Inflammatory macrophage treated with lipopolysaccharide for 1 hour (primary cell): ENCODE measurements around the gene RIPPLY1.
"Not testable (repeated sequence)": the region's sequence is repeated elsewhere in the genome, so short reads cannot be mapped to it uniquely, and the experiment has no call there.

Experiments used
- DNase-seq, 2 donors: peaks; one replicate each; pipeline ENCODE4 v3.0.0-alpha.2; 2020 to 2022

Gene RIPPLY1

GRCh38 chrX:106905064-106905708, 2.0 kb upstream of the RIPPLY1 start:
- DNase-seq = no peak

DNA sequence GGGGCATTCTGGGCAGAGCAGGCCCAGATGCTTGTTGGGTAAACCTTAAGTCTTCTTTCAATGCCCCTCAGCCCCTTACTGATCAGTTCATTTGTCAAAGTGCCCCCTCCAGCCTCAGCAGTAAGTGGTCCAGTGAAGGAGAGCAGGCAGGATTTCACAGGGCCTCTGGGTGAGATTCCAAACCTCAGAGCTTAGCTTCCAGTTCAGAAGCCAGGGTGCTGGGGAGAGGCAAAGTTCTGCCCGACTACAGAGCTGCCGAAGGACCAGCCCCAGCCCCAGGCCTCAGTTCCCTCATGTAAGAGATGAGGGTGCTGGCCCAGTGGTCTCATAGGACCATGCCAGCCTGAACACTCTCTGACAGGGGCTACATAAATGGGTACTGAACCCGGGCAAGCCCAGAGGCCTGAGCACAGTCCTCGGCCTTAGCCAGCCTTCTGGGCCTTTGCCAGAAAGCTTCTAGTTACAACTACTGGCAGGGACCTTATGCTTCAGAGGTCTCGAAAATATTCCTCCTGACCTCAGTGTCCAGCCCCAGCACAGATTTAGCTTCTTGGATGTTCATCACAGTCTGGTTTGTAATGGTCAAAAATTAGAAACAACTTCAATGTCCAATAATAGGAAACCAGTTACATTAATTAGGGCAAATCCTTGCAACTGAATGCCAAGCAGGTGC, 851 bp upstream of the RIPPLY1 start:
- no peak for DNase-seq

DNA sequence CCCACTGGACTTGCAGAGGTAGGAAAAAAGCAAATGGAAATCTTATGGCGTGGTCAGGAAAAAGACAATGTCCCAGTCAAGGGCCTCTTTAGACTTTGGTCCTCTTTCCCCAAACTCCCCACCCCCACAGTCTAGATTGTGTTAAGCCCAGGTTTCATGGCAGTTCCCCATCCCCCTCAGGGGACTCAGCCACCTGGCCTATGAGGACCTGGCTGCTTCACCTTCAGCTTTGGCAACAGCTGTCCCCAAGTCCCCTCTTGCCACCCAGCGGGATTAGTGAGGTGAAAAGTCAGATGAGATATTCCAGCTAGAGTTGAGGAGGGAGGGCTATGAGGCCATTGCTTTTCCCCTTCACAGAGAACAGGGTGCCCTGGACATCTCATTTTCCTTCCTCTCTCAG, 457 bp downstream of the RIPPLY1 start:
- no peak for DNase-seq

DNA sequence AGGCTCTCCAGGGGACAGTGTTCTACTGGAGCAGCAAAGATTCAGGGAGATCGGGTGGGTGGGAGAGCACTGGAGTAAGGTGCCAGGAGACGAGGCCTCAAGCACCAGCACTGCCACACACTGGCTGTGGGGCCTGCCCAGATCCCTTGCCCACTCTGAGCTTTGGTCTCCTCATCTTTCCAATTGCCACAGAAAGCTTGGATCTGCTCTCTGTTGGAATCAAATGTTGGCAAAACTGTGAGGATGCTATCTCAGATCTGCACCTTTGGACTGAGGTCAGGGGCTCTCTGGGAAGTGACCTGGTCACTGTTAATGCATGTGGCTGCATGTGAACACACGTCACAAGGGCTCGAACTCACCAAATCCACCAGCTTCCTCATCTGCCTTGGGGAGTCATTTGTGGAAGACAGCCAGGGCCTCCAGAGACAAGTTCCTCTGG, 1.3 kb downstream of the RIPPLY1 start:
- DNase-seq = no peak

- no peak for DNase-seq
Observed at GRCh38 chrX:106901341-106901740, 1.8 kb downstream of the RIPPLY1 start.

GRCh38 chrX:106899841-106900240, 3.3 kb downstream of the RIPPLY1 start:
- DNase-seq = no peak

DNA sequence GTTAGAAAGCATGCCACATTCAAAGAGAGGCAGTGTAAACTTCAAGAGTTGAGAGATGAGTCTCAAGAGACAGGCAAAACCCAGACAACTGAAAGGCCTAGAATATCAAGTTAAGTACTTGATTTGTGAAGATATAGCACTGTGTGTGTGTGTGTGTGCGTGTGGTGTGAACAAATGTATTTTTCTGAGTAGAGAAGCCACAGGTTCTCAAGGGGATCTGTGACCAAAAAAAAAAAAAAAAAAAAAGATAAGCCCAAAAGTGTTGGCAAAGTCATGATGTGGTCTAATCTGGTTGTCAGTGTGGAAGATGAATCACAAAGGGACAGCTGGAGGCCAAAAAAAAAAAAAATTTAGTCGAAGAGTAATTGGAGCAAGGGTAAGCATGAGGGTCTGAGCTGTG, 3.9 kb downstream of the RIPPLY1 start:
- DNase-seq = no peak

GRCh38 chrX:106898462-106898861, 4.7 kb downstream of the RIPPLY1 start:
- DNase-seq = peak; percentile 52 to 68

DNA sequence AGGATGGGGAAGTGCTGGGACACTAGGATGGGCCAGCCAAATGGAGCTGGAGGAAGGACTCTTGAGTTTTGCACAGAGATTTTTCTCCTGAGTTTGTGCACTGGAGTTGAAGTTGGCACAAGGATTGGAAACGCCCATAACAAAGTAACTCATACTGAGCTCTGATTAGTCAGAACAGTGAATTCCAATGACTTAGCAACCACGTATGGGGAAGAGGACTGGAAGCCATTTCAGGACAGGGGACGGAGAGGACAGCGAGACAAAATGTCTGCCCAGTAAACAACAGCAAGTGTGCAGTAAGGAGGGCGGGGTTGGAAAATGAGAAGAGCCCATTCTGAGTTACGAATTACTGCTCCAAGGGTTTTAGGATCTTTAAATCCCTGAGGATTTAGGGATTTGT, 5.9 kb downstream of the RIPPLY1 start:
- no peak for DNase-seq

GRCh38 chrX:106894978-106895452, 8.1 kb downstream of the RIPPLY1 start:
- DNase-seq = no peak

- peak; percentile 13 to 45 for DNase-seq
Observed at GRCh38 chrX:106894392-106894909, 8.7 kb downstream of the RIPPLY1 start.

GRCh38 chrX:106891762-106892460, 11.2 kb downstream of the RIPPLY1 start:
- DNase-seq = no peak

GRCh38 chrX:106889468-106889867, 13.7 kb downstream of the RIPPLY1 start:
- DNase-seq = no peak

- DNase-seq = no peak
Observed at GRCh38 chrX:106875151-106875550, 28.0 kb downstream of the RIPPLY1 start.

- peak; percentile 8 to 37 for DNase-seq
Observed at GRCh38 chrX:106874075-106874474, 29.1 kb downstream of the RIPPLY1 start.

- DNase-seq = not testable (repeated sequence)
Observed at GRCh38 chrX:106872796-106873195, 30.3 kb downstream of the RIPPLY1 start.

- no peak for DNase-seq
Observed at GRCh38 chrX:106863697-106864096, 39.4 kb downstream of the RIPPLY1 start.

DNA sequence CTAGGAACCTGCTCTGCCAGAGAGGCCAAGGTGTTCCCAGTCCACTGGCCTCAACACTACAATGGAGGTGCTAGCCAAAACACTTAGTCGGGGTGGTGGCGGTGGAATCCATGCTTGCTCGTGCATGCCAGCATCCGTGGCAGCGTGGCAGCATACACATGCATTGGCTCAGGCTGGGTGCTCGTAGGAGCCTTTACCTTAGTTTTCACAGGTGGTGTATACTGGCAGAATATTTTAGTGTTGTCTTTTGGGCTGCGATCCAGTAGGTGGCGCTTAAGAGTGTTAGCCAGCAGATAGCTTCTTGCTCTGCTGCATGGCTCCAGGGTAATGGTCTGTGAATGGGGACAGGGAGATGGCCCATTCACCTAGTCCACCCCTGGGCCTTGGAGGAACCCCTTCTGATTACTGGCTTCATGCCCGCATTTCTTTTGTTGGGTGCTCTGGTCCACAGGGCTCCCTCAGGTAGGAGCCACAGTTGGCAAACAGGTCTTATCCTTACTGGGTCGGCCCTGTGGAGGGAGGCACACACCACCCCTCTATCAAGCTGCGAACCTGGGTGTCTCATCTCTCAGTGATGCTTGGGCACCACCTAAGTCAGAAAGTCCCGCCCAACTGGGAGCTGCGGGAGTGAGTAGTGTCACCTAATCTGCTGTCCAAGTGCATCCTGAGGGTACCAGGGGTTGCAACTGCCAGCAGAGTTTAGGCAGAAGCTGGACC, 40.0 kb downstream of the RIPPLY1 start:
- DNase-seq = peak in 1 of 2 donors; percentile 12
